ENCODE results near the gene IGF2R. TPM values are rescaled to one million over a fixed set of nuclear protein-coding genes. Genes with fewer than 3 reads are reported as not detected.

Gene IGF2R
- polyA plus RNA-seq, 2 donors: 12.9 to 15.0 TPM

DNA sequence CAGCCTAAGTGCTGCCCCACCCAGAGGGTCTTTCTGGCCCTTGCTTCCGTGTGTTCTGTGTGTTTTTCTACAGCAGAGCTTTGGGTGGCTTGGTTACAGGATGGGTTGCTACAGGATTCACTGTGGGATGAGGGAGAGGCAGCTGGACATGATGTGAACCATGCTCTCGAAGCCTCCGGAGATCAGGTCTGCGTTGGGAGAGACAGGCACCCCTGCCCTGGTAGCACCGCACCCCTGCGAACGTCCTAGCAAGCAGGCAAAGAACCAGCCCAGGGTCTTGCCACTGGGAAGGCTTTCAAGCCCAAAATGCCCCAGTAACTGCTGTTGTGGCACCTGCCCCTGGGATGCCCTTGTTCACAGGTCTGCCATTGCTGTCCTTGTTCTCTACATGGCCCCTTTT lies 66.4 kb downstream of the IGF2R start:
- Histone ChIP-seq H3K27ac (ENCODE audit: low read depth in 2 of 2, low read length in 1 of 2) (peak overlapping the region in 1 of 2 donors; percentile 93), H3K9me3 (ENCODE audit: control insufficient read depth in 2 of 2, insufficient read depth in 1 of 2, low read depth in 1 of 2, low read length in 1 of 2) (no peaks in the 10 kb centered on the region), H3K4me1 (ENCODE audit: control insufficient read depth in 2 of 2, insufficient read depth in 2 of 2, low read length in 1 of 2) (peaks cover 5 to 13% of the 10 kb centered on the region in 2 donors), H3K36me3 (ENCODE audit: control insufficient read depth in 2 of 2, insufficient read depth in 2 of 2, low read length in 1 of 2) (peaks cover 11 to 27% of the 10 kb centered on the region in 2 donors), H3K4me3 (ENCODE audit: low read depth in 1 of 2, low read length in 2 of 2) (no peak overlapping the region), H3K27me3 (ENCODE audit: control insufficient read depth in 1 of 2, insufficient read depth in 2 of 2, low read length in 2 of 2) (no peaks in the 10 kb centered on the region)
- WGBS, 2 donors: 93 to 95% methylated on average over 7 of the region's 7 CpGs

DNA sequence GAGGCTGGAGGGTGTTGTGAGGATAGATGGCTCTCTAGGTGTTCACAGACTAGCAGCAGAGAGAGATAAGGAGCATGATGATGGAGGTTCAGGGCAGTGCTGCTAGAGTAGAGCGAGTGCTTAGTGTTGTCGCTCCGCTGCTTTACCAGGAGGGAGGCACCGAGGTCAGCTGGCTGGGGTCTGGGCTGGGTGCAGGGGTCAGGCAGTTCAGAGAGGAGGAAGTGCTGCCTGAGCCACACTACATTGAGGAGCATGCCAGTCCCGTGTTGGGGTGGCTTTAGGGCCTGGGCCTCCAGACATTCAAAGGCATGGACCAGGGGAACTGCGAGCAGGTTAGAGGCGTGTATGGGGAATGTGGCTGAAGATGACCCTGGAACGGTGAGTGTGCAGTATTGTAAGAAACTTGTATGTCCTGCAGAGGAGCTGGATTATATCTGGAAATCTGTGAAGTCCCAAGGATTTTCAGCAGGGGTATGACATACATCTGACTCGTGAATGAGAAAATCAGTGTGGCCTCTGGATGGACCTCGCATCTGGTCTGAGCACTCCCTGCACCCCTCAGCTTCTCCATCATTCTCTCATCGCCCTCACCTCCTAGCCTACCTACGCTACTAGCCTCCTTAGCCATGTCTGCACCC lies 66.9 kb downstream of the IGF2R start:
- peaks cover 15 to 30% of the 10 kb centered on the region in 2 donors for H3K36me3 ChIP-seq (ENCODE audit: control insufficient read depth in 2 of 2, insufficient read depth in 2 of 2, low read length in 1 of 2)
- no peaks in the 10 kb centered on the region for H3K27me3 ChIP-seq (ENCODE audit: control insufficient read depth in 1 of 2, insufficient read depth in 2 of 2, low read length in 2 of 2)
- H3K27ac ChIP-seq (ENCODE audit: low read depth in 2 of 2, low read length in 1 of 2): peak overlapping the region; percentile 73 to 93
- no peak overlapping the region for H3K4me3 ChIP-seq (ENCODE audit: low read depth in 1 of 2, low read length in 2 of 2)
- no peaks in the 10 kb centered on the region for H3K9me3 ChIP-seq (ENCODE audit: control insufficient read depth in 2 of 2, insufficient read depth in 1 of 2, low read depth in 1 of 2, low read length in 1 of 2)
- 94 to 95% methylated on average over 12 of the region's 12 CpGs for WGBS, 2 donors
- H3K4me1 ChIP-seq (ENCODE audit: control insufficient read depth in 2 of 2, insufficient read depth in 2 of 2, low read length in 1 of 2): peaks cover 5 to 13% of the 10 kb centered on the region in 2 donors

DNA sequence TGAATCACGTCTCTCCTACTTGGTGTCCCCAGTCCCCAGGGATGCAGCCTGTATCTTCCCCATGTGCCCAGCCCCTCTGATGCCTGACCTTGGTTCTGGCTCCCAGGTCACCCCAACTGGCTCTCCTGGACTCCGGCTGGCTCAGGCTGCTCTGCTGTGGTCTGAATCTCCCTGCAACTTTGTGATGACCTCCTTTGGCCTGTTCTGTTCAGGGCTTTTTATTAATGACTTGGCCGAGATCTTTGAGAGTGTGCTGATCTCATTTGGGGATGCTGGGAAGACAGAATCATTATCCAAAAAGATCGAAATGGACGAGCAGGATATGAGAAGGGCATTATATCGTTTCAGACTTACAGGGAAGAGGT lies 67.4 kb downstream of the IGF2R start:
- Histone ChIP-seq H3K27me3 (ENCODE audit: control insufficient read depth in 1 of 2, insufficient read depth in 2 of 2, low read length in 2 of 2) (no peaks in the 10 kb centered on the region), H3K9me3 (ENCODE audit: control insufficient read depth in 2 of 2, insufficient read depth in 1 of 2, low read depth in 1 of 2, low read length in 1 of 2) (no peaks in the 10 kb centered on the region), H3K4me3 (ENCODE audit: low read depth in 1 of 2, low read length in 2 of 2) (no peak overlapping the region), H3K36me3 (ENCODE audit: control insufficient read depth in 2 of 2, insufficient read depth in 2 of 2, low read length in 1 of 2) (peaks cover 19 to 29% of the 10 kb centered on the region in 2 donors), H3K27ac (ENCODE audit: low read depth in 2 of 2, low read length in 1 of 2) (peak overlapping the region; percentile 73 to 93), H3K4me1 (ENCODE audit: control insufficient read depth in 2 of 2, insufficient read depth in 2 of 2, low read length in 1 of 2) (peaks cover 5 to 18% of the 10 kb centered on the region in 2 donors)
- WGBS, 2 donors: 62 to 80% methylated on average over 6 of the region's 6 CpGs

DNA sequence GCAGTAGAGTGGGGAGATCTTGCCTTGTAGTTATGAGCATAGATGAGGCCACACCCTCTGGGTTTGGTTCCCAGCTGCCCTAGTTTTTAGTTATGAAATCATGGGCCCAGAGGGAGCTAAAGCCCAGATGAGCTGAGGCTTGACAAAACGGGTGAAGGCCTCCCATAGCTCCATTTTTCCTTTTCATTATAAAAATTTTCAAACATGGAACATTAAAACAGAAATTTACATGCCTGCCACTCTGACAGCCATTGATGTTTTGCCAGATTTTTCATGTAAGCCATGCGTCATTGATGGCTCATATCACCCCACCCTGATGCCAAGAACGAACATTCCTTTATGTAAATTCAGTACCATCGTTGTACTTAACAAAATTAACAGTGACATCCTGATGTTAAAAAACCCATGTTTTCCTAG lies 67.9 kb downstream of the IGF2R start:
- H3K4me1 ChIP-seq (ENCODE audit: control insufficient read depth in 2 of 2, insufficient read depth in 2 of 2, low read length in 1 of 2): peaks cover 5 to 16% of the 10 kb centered on the region in 2 donors
- no peaks in the 10 kb centered on the region for H3K27me3 ChIP-seq (ENCODE audit: control insufficient read depth in 1 of 2, insufficient read depth in 2 of 2, low read length in 2 of 2)
- 31 to 48% methylated on average over 4 of the region's 4 CpGs for WGBS, 2 donors
- H3K36me3 ChIP-seq (ENCODE audit: control insufficient read depth in 2 of 2, insufficient read depth in 2 of 2, low read length in 1 of 2): peaks cover 19 to 25% of the 10 kb centered on the region in 2 donors
- no peak overlapping the region for H3K4me3 ChIP-seq (ENCODE audit: low read depth in 1 of 2, low read length in 2 of 2)
- H3K27ac ChIP-seq (ENCODE audit: low read depth in 2 of 2, low read length in 1 of 2): peak overlapping the region; percentile 73 to 93
- no peaks in the 10 kb centered on the region for H3K9me3 ChIP-seq (ENCODE audit: control insufficient read depth in 2 of 2, insufficient read depth in 1 of 2, low read depth in 1 of 2, low read length in 1 of 2)

DNA sequence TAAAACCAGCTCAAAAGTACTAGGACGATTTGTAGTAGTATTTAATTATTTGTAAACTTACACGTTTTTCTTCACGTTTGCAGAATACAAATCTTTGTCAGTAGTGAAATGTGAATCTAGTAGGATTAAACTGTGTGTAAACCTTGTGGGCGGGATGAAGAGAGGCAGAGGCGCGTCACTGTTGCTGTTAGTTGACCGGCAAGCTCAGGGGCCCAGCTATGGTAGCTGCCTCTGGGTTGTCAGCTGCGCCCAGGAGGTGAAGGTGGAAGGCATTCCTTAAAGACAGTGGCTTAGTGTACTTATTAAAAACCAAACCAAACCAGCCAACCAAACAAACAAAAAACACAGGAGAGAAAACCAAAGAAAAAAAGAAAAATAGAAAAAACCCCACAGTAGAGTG lies 69.6 kb downstream of the IGF2R start:
- peaks cover 19 to 20% of the 10 kb centered on the region in 2 donors for H3K36me3 ChIP-seq (ENCODE audit: control insufficient read depth in 2 of 2, insufficient read depth in 2 of 2, low read length in 1 of 2)
- H3K4me1 ChIP-seq (ENCODE audit: control insufficient read depth in 2 of 2, insufficient read depth in 2 of 2, low read length in 1 of 2): peaks cover 7 to 17% of the 10 kb centered on the region in 2 donors
- WGBS, 2 donors: 80% methylated on average over 8 of the region's 8 CpGs
- no peaks in the 10 kb centered on the region for H3K9me3 ChIP-seq (ENCODE audit: control insufficient read depth in 2 of 2, insufficient read depth in 1 of 2, low read depth in 1 of 2, low read length in 1 of 2)
- peak overlapping the region in 1 of 2 donors; percentile 58 for H3K27ac ChIP-seq (ENCODE audit: low read depth in 2 of 2, low read length in 1 of 2)
- no peaks in the 10 kb centered on the region for H3K27me3 ChIP-seq (ENCODE audit: control insufficient read depth in 1 of 2, insufficient read depth in 2 of 2, low read length in 2 of 2)
- no peak overlapping the region for H3K4me3 ChIP-seq (ENCODE audit: low read depth in 1 of 2, low read length in 2 of 2)

DNA sequence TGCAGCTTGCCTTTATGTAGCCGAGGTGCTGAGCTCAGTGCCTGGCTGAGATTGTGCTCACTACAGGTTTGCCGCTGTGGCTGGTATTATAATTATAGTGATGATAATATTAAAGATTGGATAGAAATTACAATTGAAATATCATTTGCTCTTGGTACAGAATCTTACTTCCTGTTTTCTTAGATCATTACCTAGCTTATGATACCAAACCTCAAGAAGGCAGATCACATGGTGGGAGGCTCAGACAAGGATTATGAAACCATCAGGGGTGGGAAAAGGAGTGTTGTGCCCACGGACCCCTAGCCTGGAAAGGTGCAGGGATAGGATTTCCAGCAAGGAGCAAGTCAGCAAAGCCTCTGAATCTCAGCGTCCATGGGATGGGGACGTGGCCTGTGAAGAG lies 70.6 kb downstream of the IGF2R start:
- Histone ChIP-seq H3K4me3 (ENCODE audit: low read depth in 1 of 2, low read length in 2 of 2) (no peak overlapping the region), H3K27ac (ENCODE audit: low read depth in 2 of 2, low read length in 1 of 2) (no peak overlapping the region), H3K9me3 (ENCODE audit: control insufficient read depth in 2 of 2, insufficient read depth in 1 of 2, low read depth in 1 of 2, low read length in 1 of 2) (no peaks in the 10 kb centered on the region), H3K36me3 (ENCODE audit: control insufficient read depth in 2 of 2, insufficient read depth in 2 of 2, low read length in 1 of 2) (peaks cover 17 to 18% of the 10 kb centered on the region in 2 donors), H3K27me3 (ENCODE audit: control insufficient read depth in 1 of 2, insufficient read depth in 2 of 2, low read length in 2 of 2) (no peaks in the 10 kb centered on the region), H3K4me1 (ENCODE audit: control insufficient read depth in 2 of 2, insufficient read depth in 2 of 2, low read length in 1 of 2) (peaks cover 7 to 17% of the 10 kb centered on the region in 2 donors)
- WGBS, 2 donors: 89 to 90% methylated on average over 5 of the region's 5 CpGs

DNA sequence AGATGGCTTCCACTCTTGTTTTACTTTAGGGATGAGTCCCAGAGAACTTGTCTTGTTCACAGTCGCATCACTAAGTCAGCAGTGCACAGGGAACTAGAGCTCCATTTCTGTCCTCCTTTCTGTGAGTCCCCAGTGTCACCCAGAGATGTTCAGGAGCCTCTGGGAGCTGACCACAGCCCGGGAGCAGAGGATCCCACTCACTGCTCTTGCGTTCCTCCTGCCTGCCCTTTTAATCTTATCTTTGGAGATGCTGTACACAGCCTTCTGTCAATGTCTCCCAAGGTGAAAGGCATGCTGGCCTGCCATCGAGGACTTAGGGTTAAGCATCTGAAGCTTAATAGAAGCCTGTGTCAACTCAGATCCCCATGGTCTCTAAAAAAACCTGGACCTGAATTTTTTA lies 71.2 kb downstream of the IGF2R start:
- no peak overlapping the region for H3K4me3 ChIP-seq (ENCODE audit: low read depth in 1 of 2, low read length in 2 of 2)
- H3K27ac ChIP-seq (ENCODE audit: low read depth in 2 of 2, low read length in 1 of 2): no peak overlapping the region
- peaks cover 7 to 17% of the 10 kb centered on the region in 2 donors for H3K4me1 ChIP-seq (ENCODE audit: control insufficient read depth in 2 of 2, insufficient read depth in 2 of 2, low read length in 1 of 2)
- no peaks in the 10 kb centered on the region for H3K27me3 ChIP-seq (ENCODE audit: control insufficient read depth in 1 of 2, insufficient read depth in 2 of 2, low read length in 2 of 2)
- H3K9me3 ChIP-seq (ENCODE audit: control insufficient read depth in 2 of 2, insufficient read depth in 1 of 2, low read depth in 1 of 2, low read length in 1 of 2): no peaks in the 10 kb centered on the region
- H3K36me3 ChIP-seq (ENCODE audit: control insufficient read depth in 2 of 2, insufficient read depth in 2 of 2, low read length in 1 of 2): peaks cover 11 to 15% of the 10 kb centered on the region in 2 donors
- 92 to 96% methylated on average over 4 of the region's 4 CpGs for WGBS, 2 donors

DNA sequence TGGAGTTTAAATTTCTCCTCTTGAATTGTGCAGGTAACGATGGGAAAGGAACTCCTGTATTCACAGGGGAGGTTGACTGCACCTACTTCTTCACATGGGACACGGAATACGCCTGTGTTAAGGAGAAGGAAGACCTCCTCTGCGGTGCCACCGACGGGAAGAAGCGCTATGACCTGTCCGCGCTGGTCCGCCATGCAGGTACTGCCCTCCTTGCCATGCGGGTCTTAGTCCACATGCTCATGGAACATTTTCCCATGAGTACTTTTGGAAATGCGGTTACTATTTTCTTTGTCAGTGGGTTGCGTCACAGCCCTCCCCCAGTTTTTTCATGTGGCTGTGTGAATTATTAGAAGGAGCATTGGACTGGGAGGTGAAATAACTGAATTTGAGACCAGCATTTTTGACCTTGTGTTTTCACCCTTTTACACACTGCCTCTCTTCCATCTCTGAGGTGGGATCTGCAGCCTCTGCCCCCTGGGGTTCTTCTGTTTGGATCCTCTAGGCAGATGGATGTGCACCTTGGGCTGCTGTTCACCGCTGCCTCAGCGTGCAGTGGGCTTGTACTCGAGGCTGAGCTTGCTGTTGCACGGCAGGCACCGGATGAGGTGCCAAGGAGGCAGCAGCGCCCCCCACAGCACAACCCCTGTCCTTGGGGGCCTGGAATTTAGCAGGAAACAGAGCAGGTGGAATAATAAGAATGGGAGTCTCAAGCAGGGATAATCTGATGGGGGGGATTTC lies 71.8 kb downstream of the IGF2R start:
- no peak overlapping the region for H3K4me3 ChIP-seq (ENCODE audit: low read depth in 1 of 2, low read length in 2 of 2)
- H3K9me3 ChIP-seq (ENCODE audit: control insufficient read depth in 2 of 2, insufficient read depth in 1 of 2, low read depth in 1 of 2, low read length in 1 of 2): no peaks in the 10 kb centered on the region
- peaks cover 6 to 16% of the 10 kb centered on the region in 2 donors for H3K4me1 ChIP-seq (ENCODE audit: control insufficient read depth in 2 of 2, insufficient read depth in 2 of 2, low read length in 1 of 2)
- H3K27me3 ChIP-seq (ENCODE audit: control insufficient read depth in 1 of 2, insufficient read depth in 2 of 2, low read length in 2 of 2): no peaks in the 10 kb centered on the region
- WGBS, 2 donors: 87 to 90% methylated on average over 19 of the region's 19 CpGs
- H3K27ac ChIP-seq (ENCODE audit: low read depth in 2 of 2, low read length in 1 of 2): peak overlapping the region; percentile 95 to 97
- H3K36me3 ChIP-seq (ENCODE audit: control insufficient read depth in 2 of 2, insufficient read depth in 2 of 2, low read length in 1 of 2): peaks cover 10 to 11% of the 10 kb centered on the region in 2 donors

DNA sequence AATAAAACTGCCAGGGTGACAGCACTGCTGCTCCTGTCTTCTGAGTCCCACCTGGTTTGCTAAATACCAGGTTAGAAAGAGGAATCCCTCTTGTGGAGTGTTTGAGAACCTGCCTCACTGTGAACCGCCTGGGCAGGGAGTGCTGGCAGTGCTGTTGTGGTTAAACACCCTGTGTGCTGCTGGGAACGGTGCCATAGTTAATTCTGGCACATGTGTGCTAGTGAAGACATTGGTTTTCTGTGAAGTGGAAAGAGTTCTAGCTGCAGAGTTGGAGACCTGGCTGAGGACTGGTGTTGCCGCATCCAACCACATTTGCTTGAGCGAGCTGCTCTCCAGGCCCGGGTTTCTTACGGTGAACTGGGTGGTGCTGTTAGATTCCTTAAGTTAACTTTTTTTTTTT lies 72.7 kb downstream of the IGF2R start:
- WGBS, 2 donors: 50 to 61% methylated on average over 6 of the region's 6 CpGs
- peaks cover 2 to 11% of the 10 kb centered on the region in 2 donors for H3K4me1 ChIP-seq (ENCODE audit: control insufficient read depth in 2 of 2, insufficient read depth in 2 of 2, low read length in 1 of 2)
- no peaks in the 10 kb centered on the region for H3K9me3 ChIP-seq (ENCODE audit: control insufficient read depth in 2 of 2, insufficient read depth in 1 of 2, low read depth in 1 of 2, low read length in 1 of 2)
- no peak overlapping the region for H3K4me3 ChIP-seq (ENCODE audit: low read depth in 1 of 2, low read length in 2 of 2)
- H3K27me3 ChIP-seq (ENCODE audit: control insufficient read depth in 1 of 2, insufficient read depth in 2 of 2, low read length in 2 of 2): no peaks in the 10 kb centered on the region
- peak overlapping the region; percentile 95 to 97 for H3K27ac ChIP-seq (ENCODE audit: low read depth in 2 of 2, low read length in 1 of 2)
- peaks cover 11% of the 10 kb centered on the region in 2 donors for H3K36me3 ChIP-seq (ENCODE audit: control insufficient read depth in 2 of 2, insufficient read depth in 2 of 2, low read length in 1 of 2)
